GM23338 (cell line): ENCODE data around the gene LCMT1.

ENCODE experiments used
- CREB1 ChIP-seq: fragments of 250-450 bp; sonication (Bioruptor Pico); IDR thresholded peaks from 2 replicates; pipeline ENCODE4 v1.5.0; 2020; ENCODE audit warnings: low read depth, mild to moderate bottlenecking, moderate library complexity
- CTCF ChIP-seq, 2 experiments: fragments of 200-600 bp in 1 of 2; sonication (generic) in 1 of 2; conservative IDR thresholded peaks; 2 replicates each; pipeline versions ENCODE4 v1.5.1 to v1.6.1; 2016 to 2017; ENCODE audit warnings: antibody characterized with exemption in 2 of 2, low read depth in 2 of 2, mild to moderate bottlenecking in 2 of 2, moderate library complexity in 1 of 2
- EZH2 ChIP-seq: fragments of 200-600 bp; sonication (generic); IDR thresholded peaks from one replicate; pipeline ENCODE4 v1.8.0; 2017; ENCODE audit warnings: antibody characterized with exemption, mild to moderate bottlenecking, low read depth; ENCODE audit not compliant: unreplicated experiment
- EZH2phosphoT487 ChIP-seq: fragments of 200-600 bp; sonication (generic); IDR thresholded peaks from one replicate; pipeline ENCODE4 v1.8.1; 2018; ENCODE audit warnings: antibody characterized with exemption; ENCODE audit not compliant: unreplicated experiment
- POLR2AphosphoS5 ChIP-seq: IDR thresholded peaks from 2 replicates; pipeline ENCODE4 v1.6.1; 2016; ENCODE audit warnings: antibody characterized with exemption, low read depth
- ZNF462 ChIP-seq: fragments of 250-450 bp; sonication (Bioruptor Pico); IDR thresholded peaks from 2 replicates; pipeline ENCODE4 v1.5.0; 2020; ENCODE audit warnings: mild to moderate bottlenecking, moderate library complexity

GRCh38 chr16:25094596-25094995, 16.9 kb upstream of the LCMT1 start:
- no peak for TF ChIP-seq CTCF (conservative IDR thresholded peaks at IDR 0.05; ENCODE audit: low read depth in 2 of 2)
- no peak for TF ChIP-seq EZH2
- no peak for TF ChIP-seq EZH2phosphoT487
- TF ChIP-seq POLR2AphosphoS5 = no peak
- TF ChIP-seq ZNF462 (CRISPR knock-in tag) = no peak
- TF ChIP-seq CREB1 (CRISPR knock-in tag) = no peak
